GM12891 (cell line): ENCODE results near the gene SLCO4A1.

Experiments
- PAX5 ChIP-seq: IDR thresholded peaks from 2 replicates; pipeline ENCODE4 v1.6.1; 2011; ENCODE audit warnings: low read length, moderate library complexity, mild to moderate bottlenecking; ENCODE audit not compliant: insufficient read depth, severe bottlenecking
- POLR2A ChIP-seq: IDR thresholded peaks from 2 replicates; pipeline ENCODE4 v1.6.1; 2011; ENCODE audit warnings: low read depth, low read length, control low read depth
- POLR2AphosphoS5 ChIP-seq: IDR thresholded peaks from 2 replicates; pipeline ENCODE4 v1.6.1; 2011; ENCODE audit warnings: low read depth, low read length, control low read depth
- SPI1 ChIP-seq: IDR thresholded peaks from 2 replicates; pipeline ENCODE4 v1.6.1; 2011; ENCODE audit warnings: low read depth, low read length, control low read depth
- TAF1 ChIP-seq: IDR thresholded peaks from 2 replicates; pipeline ENCODE4 v1.6.1; 2011; ENCODE audit warnings: low read depth, low read length, control low read depth

- TF ChIP-seq POLR2AphosphoS5: no peak
- TF ChIP-seq POLR2A: no peak
- no peak for TF ChIP-seq TAF1
- no peak for TF ChIP-seq SPI1
- TF ChIP-seq PAX5: no peak
These were observed 49.2 kb downstream of the SLCO4A1 start for GRCh38 chr20:62691487-62691886.
